Right lobe of liver (tissue), 4 donors: ENCODE data around the gene CYP2D6.

Source experiments
- POLR2A ChIP-seq: fragments of 450-650 bp; IDR thresholded peaks from one replicate; pipeline ENCODE4 v1.6.1; 2017; ENCODE audit warnings: antibody characterized with exemption, mild to moderate bottlenecking
- TF ChIP-seq, protein P1 (sequence below), 4 donors: fragments of 200-600 bp in 3 of 4; fragments of 450-650 bp in 1 of 4; IDR thresholded peaks; one replicate each; pipeline versions ENCODE4 v1.5.1 to v1.8.0; 2016 to 2022; ENCODE audit warnings: antibody characterized with exemption in 4 of 4, mild to moderate bottlenecking in 2 of 4
- donor health status: DM: no; HTN: no; CAD: no.
- donor health status: DM: no; HTN: no; CAD: no.
- donor health status: DM: no; HTN: yes; CAD: no.

DNA sequence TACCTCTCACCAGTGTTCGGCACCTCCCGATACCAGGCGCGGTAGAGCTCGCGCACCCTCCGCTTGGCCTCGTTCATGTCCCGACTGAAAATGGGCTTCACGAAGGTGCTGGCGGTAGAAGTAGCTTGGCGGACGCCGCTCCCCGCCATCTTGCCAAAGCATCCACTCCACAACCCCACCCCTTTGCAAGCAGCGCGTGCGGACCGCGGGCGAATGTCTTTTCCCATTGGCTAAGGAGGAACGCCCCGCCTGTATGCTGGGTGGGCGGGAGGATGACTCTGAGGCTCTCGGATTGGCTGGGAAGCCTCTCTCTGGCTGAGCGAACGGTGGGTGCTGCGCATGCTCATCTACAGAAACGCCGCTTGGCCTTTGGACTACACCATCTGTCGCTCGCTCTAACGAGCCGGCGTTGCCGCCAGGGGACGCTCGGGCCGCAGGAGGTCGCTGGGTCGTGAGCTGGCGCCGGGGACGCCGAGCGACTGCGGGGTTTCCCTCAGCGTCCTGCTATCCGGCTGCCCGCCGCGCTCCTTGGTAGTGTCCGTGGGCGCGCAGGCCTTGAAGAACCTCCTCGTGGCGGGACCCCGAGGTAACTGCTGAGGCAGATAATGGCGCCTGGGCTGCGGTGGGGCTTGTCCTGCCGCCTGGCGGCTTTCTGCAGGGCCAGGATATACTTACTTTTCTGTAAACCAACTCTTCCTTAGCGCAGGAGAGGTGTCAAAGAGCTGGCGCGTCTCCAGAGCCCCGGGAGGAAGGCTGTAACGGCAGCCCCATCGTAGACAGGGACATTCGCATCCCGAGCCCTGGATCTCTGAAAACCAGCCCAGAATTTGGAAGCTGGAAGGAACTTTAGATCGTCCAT is 39.8 kb downstream of the CYP2D6 start, which contains the start of gene NDUFA6:
- TF ChIP-seq, protein P1, sequence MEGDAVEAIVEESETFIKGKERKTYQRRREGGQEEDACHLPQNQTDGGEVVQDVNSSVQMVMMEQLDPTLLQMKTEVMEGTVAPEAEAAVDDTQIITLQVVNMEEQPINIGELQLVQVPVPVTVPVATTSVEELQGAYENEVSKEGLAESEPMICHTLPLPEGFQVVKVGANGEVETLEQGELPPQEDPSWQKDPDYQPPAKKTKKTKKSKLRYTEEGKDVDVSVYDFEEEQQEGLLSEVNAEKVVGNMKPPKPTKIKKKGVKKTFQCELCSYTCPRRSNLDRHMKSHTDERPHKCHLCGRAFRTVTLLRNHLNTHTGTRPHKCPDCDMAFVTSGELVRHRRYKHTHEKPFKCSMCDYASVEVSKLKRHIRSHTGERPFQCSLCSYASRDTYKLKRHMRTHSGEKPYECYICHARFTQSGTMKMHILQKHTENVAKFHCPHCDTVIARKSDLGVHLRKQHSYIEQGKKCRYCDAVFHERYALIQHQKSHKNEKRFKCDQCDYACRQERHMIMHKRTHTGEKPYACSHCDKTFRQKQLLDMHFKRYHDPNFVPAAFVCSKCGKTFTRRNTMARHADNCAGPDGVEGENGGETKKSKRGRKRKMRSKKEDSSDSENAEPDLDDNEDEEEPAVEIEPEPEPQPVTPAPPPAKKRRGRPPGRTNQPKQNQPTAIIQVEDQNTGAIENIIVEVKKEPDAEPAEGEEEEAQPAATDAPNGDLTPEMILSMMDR (IDR thresholded peaks at IDR 0.05), result peak; percentile 96 to 98 (median 96)
- peak; percentile 92 for TF ChIP-seq POLR2A
